MM.1S (cell line): ENCODE results near the gene FAM83B.

Source experiments
- EZH2 ChIP-seq: fragments of 300-600 bp; sonication (generic); optimal IDR thresholded peaks from 2 replicates; pipeline ENCODE3; 2017; ENCODE audit warnings: low read depth, mild to moderate bottlenecking, antibody characterized with exemption, low read length, mixed read lengths
- TF ChIP-seq, protein P1 (sequence below): fragments of 300-600 bp; sonication (generic); IDR thresholded peaks from 2 replicates; pipeline ENCODE4 v1.5.1; 2016; ENCODE audit warnings: antibody characterized with exemption, low read length, mixed read lengths

DNA sequence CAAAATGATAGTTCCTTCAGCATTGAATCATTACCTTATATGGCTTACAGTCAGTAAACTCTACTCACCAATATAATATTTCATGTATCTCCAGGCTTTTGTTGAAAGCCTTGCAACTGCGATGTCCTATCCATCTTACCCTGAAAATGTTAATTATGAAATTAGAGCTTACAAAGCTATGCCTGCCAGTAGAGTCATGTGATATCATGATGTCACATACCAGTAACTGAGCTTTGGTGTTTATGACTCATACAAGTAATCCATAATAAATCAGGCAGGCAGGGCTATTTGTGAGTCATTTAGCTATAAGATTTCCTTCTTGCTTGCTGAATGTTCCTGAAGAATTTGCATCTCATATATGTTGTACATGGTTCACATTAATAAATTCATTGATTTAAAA, 44.9 kb upstream of the FAM83B start:
- TF ChIP-seq, protein P1, sequence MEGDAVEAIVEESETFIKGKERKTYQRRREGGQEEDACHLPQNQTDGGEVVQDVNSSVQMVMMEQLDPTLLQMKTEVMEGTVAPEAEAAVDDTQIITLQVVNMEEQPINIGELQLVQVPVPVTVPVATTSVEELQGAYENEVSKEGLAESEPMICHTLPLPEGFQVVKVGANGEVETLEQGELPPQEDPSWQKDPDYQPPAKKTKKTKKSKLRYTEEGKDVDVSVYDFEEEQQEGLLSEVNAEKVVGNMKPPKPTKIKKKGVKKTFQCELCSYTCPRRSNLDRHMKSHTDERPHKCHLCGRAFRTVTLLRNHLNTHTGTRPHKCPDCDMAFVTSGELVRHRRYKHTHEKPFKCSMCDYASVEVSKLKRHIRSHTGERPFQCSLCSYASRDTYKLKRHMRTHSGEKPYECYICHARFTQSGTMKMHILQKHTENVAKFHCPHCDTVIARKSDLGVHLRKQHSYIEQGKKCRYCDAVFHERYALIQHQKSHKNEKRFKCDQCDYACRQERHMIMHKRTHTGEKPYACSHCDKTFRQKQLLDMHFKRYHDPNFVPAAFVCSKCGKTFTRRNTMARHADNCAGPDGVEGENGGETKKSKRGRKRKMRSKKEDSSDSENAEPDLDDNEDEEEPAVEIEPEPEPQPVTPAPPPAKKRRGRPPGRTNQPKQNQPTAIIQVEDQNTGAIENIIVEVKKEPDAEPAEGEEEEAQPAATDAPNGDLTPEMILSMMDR = no peak
- no peak for TF ChIP-seq EZH2
